ENCODE measurements around the gene LDLRAD2.

DNA sequence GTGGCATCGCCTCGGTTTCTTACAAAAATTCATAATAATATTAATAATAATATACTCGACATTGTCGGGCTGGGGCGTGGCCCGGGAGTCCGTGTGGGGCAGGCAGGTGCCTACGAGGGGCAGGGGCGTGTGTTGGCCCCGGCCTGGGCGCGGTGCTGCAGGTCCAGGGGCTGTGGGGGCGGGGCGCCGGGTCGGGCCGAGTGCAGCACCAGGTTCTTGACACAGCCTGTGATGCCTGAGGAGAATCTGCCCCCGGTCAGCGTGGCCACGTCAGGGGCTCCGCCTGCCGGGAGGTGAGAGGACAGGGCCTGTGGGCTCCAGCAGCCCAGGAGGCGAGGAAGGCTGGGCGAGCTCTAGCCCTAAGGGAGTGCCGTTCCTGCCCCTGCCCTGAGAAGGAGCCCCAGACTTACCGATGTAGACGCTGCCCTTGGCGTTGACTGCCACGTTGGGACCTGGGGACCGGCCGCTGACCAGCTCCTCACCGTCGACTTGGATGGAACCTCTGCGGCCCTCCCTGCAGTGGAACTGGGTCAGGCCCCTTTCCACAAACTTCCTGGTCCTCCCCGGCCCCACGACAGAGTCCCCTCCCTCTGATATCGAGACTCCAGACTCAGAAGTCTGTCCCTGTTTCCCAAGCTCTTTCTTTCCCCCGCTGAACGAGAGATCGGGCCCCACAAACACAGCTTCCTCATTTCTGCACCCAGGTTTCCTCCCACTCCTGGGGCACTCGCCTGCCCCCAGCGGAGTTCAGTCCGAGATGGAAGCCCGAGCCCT, 11.3 kb downstream of the LDLRAD2 start:
- TF ChIP-seq, protein P1, sequence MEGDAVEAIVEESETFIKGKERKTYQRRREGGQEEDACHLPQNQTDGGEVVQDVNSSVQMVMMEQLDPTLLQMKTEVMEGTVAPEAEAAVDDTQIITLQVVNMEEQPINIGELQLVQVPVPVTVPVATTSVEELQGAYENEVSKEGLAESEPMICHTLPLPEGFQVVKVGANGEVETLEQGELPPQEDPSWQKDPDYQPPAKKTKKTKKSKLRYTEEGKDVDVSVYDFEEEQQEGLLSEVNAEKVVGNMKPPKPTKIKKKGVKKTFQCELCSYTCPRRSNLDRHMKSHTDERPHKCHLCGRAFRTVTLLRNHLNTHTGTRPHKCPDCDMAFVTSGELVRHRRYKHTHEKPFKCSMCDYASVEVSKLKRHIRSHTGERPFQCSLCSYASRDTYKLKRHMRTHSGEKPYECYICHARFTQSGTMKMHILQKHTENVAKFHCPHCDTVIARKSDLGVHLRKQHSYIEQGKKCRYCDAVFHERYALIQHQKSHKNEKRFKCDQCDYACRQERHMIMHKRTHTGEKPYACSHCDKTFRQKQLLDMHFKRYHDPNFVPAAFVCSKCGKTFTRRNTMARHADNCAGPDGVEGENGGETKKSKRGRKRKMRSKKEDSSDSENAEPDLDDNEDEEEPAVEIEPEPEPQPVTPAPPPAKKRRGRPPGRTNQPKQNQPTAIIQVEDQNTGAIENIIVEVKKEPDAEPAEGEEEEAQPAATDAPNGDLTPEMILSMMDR (conservative IDR thresholded peaks at IDR 0.05; ENCODE audit: low read depth, low read length): no peak
- TF ChIP-seq MAZ (IDR thresholded peaks at IDR 0.05; ENCODE audit: borderline replicate concordance, low read depth, low read length): no peak
- no peak for TF ChIP-seq POLR2A (IDR thresholded peaks at IDR 0.05; ENCODE audit: low read depth, low read length)
- TF ChIP-seq SMC3 (IDR thresholded peaks at IDR 0.05; ENCODE audit: low read depth, low read length): no peak

All from IMR-90 (cell line).